Measurements from ENCODE around the gene MRPL4. TPM values are rescaled to one million over a fixed set of nuclear protein-coding genes. Genes with fewer than 3 reads are reported as not detected.
"Not testable (repeated sequence)": the region's sequence is repeated elsewhere in the genome, so short reads cannot be mapped to it uniquely, and the experiment has no call there.

The MRPL4 gene
- total and polyA plus RNA-seq, 4 donors: 13.7 to 59.7 (median 45.8) TPM

DNA sequence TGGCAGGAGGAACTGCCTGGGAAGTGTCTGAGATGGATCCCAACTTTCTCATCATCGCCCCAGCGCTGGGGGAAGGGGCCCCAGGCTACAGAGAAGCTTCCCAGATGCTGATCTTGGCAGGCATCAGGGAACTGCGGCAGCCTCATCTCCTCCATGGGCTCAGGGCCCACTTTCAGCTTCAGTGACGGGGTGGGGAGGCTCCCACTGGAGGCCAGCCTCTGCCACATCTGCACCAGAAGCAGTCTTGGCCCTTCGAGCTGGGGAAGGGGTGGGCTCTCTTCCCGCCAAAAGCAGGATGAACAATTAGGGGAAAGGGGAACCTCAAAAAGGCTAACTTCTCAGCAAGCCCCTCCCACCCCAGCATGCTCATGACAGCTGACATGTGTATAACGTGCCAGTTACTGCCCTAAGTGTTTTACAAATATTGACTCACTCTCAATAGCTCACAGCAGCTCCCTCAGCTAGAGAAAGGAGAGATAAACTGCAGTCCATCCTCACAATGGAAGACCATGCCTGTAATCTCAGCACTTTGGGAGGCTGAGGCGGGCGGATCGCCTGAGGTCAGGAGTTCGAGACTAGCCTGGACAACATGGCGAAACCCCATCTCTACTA is 13.7 kb upstream of the MRPL4 start:
- no peaks in the 10 kb centered on the region for H3K9me3 ChIP-seq (ENCODE audit: control insufficient read depth, insufficient read depth, low read length)
- WGBS (ENCODE audit: insufficient coverage): 51% methylated on average over 5 of the region's 12 CpGs
- H3K27me3 ChIP-seq (ENCODE audit: control insufficient read depth, insufficient read depth, low read length): no peaks in the 10 kb centered on the region
- peak overlapping the region; percentile 53 for H3K27ac ChIP-seq (ENCODE audit: low read depth, low read length)
- H3K36me3 ChIP-seq (ENCODE audit: control insufficient read depth, insufficient read depth, low read length): peaks cover 4% of the 10 kb centered on the region
- no peak overlapping the region for H3K4me3 ChIP-seq (ENCODE audit: low read depth, low read length)
- peak in 1 of 6 donors; percentile 71 for DNase-seq (ENCODE audit: low read depth in 4 of 6, low spot score in 6 of 6)
- H3K4me1 ChIP-seq (ENCODE audit: control insufficient read depth, insufficient read depth, low read length): peaks cover 8% of the 10 kb centered on the region

DNA sequence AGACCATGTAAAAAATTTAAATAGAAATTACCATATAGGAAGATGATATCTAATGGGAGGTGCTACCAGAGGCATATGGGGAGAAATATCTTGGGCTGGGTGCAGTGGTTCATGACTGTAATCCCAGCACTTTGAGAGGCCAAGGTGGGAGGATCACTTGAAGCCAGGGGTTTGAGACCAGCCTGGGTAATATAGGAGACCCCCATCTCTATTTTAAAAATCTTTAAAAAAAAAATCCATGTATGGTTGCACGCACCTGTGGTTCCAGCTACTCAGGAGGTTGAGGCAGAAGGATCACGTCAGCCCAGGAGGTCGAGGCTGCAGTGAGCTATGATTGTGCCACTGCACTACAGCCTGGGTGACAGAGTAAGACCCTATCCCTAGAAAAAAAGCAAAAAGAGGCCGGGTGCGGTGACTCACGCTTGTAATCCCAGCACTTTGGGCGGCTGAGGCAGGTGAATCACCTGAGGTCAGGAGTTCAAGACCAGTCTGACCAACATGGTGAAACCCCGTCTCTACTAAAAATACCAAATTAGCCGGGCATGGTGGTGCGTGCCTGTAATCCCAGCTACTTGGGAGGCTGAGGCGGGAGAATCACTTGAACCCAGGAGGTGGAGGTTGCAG is 10.1 kb upstream of the MRPL4 start:
- H3K4me1 ChIP-seq (ENCODE audit: control insufficient read depth, insufficient read depth, low read length); H3K27ac ChIP-seq (ENCODE audit: low read depth, low read length); H3K27me3 ChIP-seq (ENCODE audit: control insufficient read depth, insufficient read depth, low read length); H3K9me3 ChIP-seq (ENCODE audit: control insufficient read depth, insufficient read depth, low read length); DNase-seq (ENCODE audit: low read depth in 4 of 6, low spot score in 6 of 6); H3K4me3 ChIP-seq (ENCODE audit: low read depth, low read length); H3K36me3 ChIP-seq (ENCODE audit: control insufficient read depth, insufficient read depth, low read length): not testable (repeated sequence)
- 98% methylated on average over 7 of the region's 11 CpGs for WGBS (ENCODE audit: insufficient coverage)

DNA sequence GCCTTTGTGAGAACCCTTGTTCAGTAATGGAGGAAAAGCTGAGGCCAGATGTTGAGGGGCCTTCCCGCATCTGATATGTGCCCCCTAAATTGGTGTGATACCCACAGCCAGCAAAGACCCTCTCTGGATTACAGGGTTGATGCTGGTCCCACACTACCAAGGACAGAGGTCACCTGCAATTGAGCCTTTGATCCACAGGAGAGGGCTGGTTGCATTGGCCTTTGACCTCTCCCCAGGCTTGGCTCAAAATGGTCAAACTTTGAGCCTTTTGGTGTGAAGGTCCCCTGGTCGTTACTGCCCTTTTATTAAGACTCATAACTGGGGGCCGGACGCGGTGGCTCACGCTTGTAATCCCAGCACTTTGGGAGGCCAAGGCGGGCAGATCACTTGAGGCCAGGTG is 8.4 kb upstream of the MRPL4 start:
- Histone ChIP-seq H3K9me3 (ENCODE audit: control insufficient read depth, insufficient read depth, low read length) (no peaks in the 10 kb centered on the region), H3K27me3 (ENCODE audit: control insufficient read depth, insufficient read depth, low read length) (no peaks in the 10 kb centered on the region)

DNA sequence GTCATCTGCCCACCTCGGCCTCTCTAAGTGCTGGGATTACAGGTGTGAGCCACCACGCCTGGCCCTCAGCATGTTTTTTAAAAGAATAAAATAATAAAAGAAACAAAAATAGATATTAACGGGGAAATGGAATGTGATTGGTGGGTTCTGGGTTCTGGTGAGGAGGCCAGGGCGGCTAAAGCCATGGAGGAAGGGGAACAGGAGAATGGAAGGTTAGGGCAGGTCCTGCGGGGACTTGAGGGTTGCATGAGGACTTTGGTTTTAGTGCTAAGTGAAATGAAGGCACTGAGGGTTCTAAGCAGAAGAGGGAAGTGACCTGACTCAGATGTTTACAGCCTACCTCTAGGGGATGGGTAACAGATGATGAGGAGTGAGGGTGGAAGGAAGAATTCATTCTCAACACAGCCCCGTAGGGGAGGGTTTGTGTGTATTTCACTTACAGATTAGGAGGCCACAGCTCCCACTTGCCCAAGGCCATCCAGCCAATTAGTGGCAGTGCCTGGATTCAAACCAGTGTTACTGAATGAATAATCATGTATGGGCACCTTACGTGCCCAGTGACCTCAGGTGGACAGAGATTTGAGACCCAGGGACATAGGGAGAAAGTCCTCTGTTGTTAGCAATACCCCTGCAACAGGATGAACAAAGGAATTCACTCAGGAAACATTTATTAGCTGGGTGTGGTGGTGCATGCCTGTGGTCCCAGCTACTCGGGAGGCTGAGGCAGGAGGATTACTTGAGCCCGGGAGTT is 6.7 kb upstream of the MRPL4 start:
- 96% methylated on average over 4 of the region's 9 CpGs for WGBS (ENCODE audit: insufficient coverage)
- Histone ChIP-seq H3K9me3 (ENCODE audit: control insufficient read depth, insufficient read depth, low read length) (no peaks in the 10 kb centered on the region), H3K27ac (ENCODE audit: low read depth, low read length) (no peak overlapping the region), H3K36me3 (ENCODE audit: control insufficient read depth, insufficient read depth, low read length) (peaks cover 3% of the 10 kb centered on the region), H3K27me3 (ENCODE audit: control insufficient read depth, insufficient read depth, low read length) (no peaks in the 10 kb centered on the region), H3K4me3 (ENCODE audit: low read depth, low read length) (no peak overlapping the region), H3K4me1 (ENCODE audit: control insufficient read depth, insufficient read depth, low read length) (peaks cover 4% of the 10 kb centered on the region)
- no peak for DNase-seq (ENCODE audit: low read depth in 4 of 6, low spot score in 6 of 6)

More for the DNA sequence above, 8.4 kb upstream of the MRPL4 start:
- H3K4me1 ChIP-seq (ENCODE audit: control insufficient read depth, insufficient read depth, low read length): no peaks in the 10 kb centered on the region
- WGBS (ENCODE audit: insufficient coverage): 88% methylated on average over 7 of the region's 7 CpGs
- no peak overlapping the region for H3K4me3 ChIP-seq (ENCODE audit: low read depth, low read length)
- no peak for DNase-seq (ENCODE audit: low read depth in 4 of 6, low spot score in 6 of 6)
- H3K36me3 ChIP-seq (ENCODE audit: control insufficient read depth, insufficient read depth, low read length): peaks cover 3% of the 10 kb centered on the region
- no peak overlapping the region for H3K27ac ChIP-seq (ENCODE audit: low read depth, low read length)

DNA sequence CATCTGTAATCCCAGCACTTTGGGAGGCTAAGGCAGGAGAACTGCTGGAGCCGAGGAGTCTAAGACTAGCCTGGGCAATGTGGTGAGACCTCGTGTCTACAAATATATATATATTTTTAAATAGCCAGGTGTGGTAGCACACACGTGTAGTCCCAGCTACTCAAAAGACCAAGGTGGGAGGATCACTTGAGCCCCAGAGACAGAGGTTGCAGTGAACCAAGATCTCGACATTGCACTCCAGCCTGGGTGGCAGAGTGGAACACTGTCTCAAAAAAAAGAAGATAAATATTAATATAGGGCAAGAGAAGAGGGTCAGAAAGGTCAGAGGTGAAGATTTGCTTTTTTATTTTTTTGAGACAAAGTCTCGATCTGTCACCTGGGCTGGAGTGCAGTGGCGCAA is 5.5 kb upstream of the MRPL4 start:
- no peak for DNase-seq (ENCODE audit: low read depth in 4 of 6, low spot score in 6 of 6)
- 85% methylated on average over 2 of the region's 6 CpGs for WGBS (ENCODE audit: insufficient coverage)
- H3K9me3 ChIP-seq (ENCODE audit: control insufficient read depth, insufficient read depth, low read length): no peaks in the 10 kb centered on the region
- H3K36me3 ChIP-seq (ENCODE audit: control insufficient read depth, insufficient read depth, low read length): peaks cover 3% of the 10 kb centered on the region
- H3K4me3 ChIP-seq (ENCODE audit: low read depth, low read length): no peak overlapping the region
- H3K27me3 ChIP-seq (ENCODE audit: control insufficient read depth, insufficient read depth, low read length): no peaks in the 10 kb centered on the region
- no peak overlapping the region for H3K27ac ChIP-seq (ENCODE audit: low read depth, low read length)
- peaks cover 14% of the 10 kb centered on the region for H3K4me1 ChIP-seq (ENCODE audit: control insufficient read depth, insufficient read depth, low read length)

DNA sequence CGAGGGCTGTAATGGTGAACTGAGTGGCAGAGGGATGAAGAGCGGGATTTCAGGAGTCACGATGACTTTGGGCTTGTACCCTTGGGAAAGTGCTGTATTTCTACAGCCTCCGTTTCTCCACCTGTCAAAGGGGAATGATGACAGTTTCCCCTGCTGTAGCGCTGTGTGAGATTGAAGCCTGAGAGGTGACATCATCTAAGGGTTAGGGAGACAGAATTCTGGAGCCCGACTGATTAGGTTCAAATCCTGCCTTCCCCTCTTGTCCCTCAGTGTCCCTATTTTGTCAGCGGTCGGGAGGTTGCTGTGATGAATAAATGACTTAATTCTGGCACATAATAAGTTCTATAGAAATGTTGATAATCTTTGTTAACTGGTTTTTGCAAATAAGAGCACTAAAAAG is 693 bp downstream of the MRPL4 start:
- H3K27me3 ChIP-seq (ENCODE audit: control insufficient read depth, insufficient read depth, low read length): no peaks in the 10 kb centered on the region
- peak overlapping the region; percentile 96 for H3K4me3 ChIP-seq (ENCODE audit: low read depth, low read length)
- H3K27ac ChIP-seq (ENCODE audit: low read depth, low read length): no peak overlapping the region
- no peak for DNase-seq (ENCODE audit: low read depth in 4 of 6, low spot score in 6 of 6)
- WGBS (ENCODE audit: insufficient coverage): 0% methylated on average over 3 of the region's 8 CpGs
- H3K9me3 ChIP-seq (ENCODE audit: control insufficient read depth, insufficient read depth, low read length): no peaks in the 10 kb centered on the region
- peaks cover 42% of the 10 kb centered on the region for H3K36me3 ChIP-seq (ENCODE audit: control insufficient read depth, insufficient read depth, low read length)
- peaks cover 24% of the 10 kb centered on the region for H3K4me1 ChIP-seq (ENCODE audit: control insufficient read depth, insufficient read depth, low read length)

DNA sequence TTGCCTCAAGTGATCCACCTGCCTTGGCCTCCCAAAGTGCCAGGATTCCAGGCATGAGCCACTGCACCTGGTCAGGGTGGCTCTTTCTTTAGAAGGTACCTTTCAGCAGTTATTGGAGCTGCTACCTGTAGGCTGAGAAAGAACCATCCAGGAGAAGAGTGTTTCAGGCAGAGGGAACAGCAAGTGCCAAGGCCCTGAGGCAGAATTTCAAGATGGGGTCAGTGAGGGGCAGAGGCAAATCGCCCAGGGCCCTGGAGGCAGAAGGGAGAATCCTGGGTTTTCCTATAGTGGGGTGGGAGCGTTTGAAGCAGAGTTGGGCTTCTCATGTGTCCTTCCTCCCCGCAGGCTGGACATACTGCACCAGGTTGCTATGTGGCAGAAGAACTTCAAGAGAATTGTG is 2.2 kb downstream of the MRPL4 start:
- no peaks in the 10 kb centered on the region for H3K9me3 ChIP-seq (ENCODE audit: control insufficient read depth, insufficient read depth, low read length)
- WGBS (ENCODE audit: insufficient coverage): 86% methylated on average over 3 of the region's 3 CpGs
- H3K4me1 ChIP-seq (ENCODE audit: control insufficient read depth, insufficient read depth, low read length): peaks cover 27% of the 10 kb centered on the region
- H3K4me3 ChIP-seq (ENCODE audit: low read depth, low read length): no peak overlapping the region
- DNase-seq (ENCODE audit: low read depth in 4 of 6, low spot score in 6 of 6): no peak
- H3K27me3 ChIP-seq (ENCODE audit: control insufficient read depth, insufficient read depth, low read length): no peaks in the 10 kb centered on the region
- no peak overlapping the region for H3K27ac ChIP-seq (ENCODE audit: low read depth, low read length)
- H3K36me3 ChIP-seq (ENCODE audit: control insufficient read depth, insufficient read depth, low read length): peaks cover 56% of the 10 kb centered on the region

DNA sequence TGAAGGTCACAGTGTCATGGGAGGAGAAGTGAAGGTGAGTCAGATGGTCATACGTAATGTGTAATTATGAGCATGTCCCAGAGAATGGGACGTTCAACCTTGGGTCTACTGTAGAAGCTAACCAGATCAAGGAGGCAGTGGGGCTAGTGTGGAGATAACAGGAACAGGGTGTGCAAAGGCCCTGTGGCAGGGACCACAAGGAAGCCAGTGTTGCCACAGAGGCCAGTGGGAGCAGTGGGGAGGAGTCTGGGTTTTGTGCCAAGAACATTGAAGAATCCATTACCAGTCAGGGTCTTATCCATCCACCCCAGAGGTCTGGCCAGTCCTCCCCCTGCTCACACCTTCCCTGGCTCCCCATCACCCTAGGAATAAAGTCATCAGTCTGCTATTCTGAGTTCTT is 3.3 kb downstream of the MRPL4 start:
- H3K4me3 ChIP-seq (ENCODE audit: low read depth, low read length): no peak overlapping the region
- no peak for DNase-seq (ENCODE audit: low read depth in 4 of 6, low spot score in 6 of 6)
- H3K27ac ChIP-seq (ENCODE audit: low read depth, low read length): no peak overlapping the region
- H3K4me1 ChIP-seq (ENCODE audit: control insufficient read depth, insufficient read depth, low read length): peaks cover 23% of the 10 kb centered on the region
- peaks cover 67% of the 10 kb centered on the region for H3K36me3 ChIP-seq (ENCODE audit: control insufficient read depth, insufficient read depth, low read length)
- 100% methylated on average over 2 of the region's 2 CpGs for WGBS (ENCODE audit: insufficient coverage)
- no peaks in the 10 kb centered on the region for H3K9me3 ChIP-seq (ENCODE audit: control insufficient read depth, insufficient read depth, low read length)
- H3K27me3 ChIP-seq (ENCODE audit: control insufficient read depth, insufficient read depth, low read length): no peaks in the 10 kb centered on the region

DNA sequence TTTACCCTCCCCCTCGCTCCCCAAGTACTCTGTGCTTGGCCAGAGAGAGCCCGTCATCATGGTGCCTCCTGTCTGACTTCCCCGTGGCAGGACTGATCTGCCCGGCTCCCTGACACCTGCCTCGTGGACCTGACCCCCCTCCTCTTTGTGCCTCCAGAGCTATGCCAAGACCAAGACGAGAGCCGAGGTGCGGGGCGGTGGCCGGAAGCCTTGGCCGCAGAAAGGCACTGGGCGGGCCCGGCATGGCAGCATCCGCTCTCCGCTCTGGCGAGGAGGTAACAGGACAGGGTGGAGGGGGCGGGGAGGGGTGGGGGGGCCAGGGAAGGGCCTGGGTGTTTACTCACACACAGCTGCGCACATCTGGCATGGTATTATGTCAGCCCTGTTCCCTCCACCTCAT is 4.5 kb downstream of the MRPL4 start:
- WGBS (ENCODE audit: insufficient coverage): 93% methylated on average over 16 of the region's 18 CpGs
- DNase-seq (ENCODE audit: low read depth in 4 of 6, low spot score in 6 of 6): no peak
- peaks cover 13% of the 10 kb centered on the region for H3K4me1 ChIP-seq (ENCODE audit: control insufficient read depth, insufficient read depth, low read length)
- no peaks in the 10 kb centered on the region for H3K9me3 ChIP-seq (ENCODE audit: control insufficient read depth, insufficient read depth, low read length)
- H3K36me3 ChIP-seq (ENCODE audit: control insufficient read depth, insufficient read depth, low read length): peaks cover 67% of the 10 kb centered on the region
- H3K27me3 ChIP-seq (ENCODE audit: control insufficient read depth, insufficient read depth, low read length): no peaks in the 10 kb centered on the region
- H3K4me3 ChIP-seq (ENCODE audit: low read depth, low read length): no peak overlapping the region
- H3K27ac ChIP-seq (ENCODE audit: low read depth, low read length): no peak overlapping the region

Measured in spinal cord (tissue), 10 donors.